DMS114 treated with DMSO at 0.1 percent for 48 hours (cell line): ENCODE results near the gene PTTG1IP.

ENCODE experiments used
- DNase-seq: peaks from one replicate; lab custom pipeline; 2025; ENCODE audit not compliant: unreplicated experiment; lab: John Stamatoyannopoulos, UW

Gene PTTG1IP

DNA sequence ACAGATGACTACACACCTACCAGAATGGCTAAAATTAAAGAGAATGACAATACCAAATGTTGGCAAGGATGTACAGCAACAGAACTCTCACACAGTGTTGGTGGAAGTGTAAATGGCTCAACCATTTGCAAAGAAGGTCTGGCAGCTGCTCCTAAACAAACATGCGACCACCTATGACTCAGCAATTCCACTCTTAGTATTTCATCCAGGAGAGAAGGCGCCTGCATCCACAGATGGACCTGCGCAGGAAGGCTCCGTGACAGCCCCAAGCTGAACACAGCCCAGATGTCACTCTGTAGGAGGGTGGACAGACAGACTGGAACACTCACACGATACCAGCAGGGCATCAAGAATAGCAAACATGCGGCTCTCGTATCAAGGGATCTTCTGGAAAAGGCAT, 6.7 kb downstream of the PTTG1IP start:
- no peak for DNase-seq

DNA sequence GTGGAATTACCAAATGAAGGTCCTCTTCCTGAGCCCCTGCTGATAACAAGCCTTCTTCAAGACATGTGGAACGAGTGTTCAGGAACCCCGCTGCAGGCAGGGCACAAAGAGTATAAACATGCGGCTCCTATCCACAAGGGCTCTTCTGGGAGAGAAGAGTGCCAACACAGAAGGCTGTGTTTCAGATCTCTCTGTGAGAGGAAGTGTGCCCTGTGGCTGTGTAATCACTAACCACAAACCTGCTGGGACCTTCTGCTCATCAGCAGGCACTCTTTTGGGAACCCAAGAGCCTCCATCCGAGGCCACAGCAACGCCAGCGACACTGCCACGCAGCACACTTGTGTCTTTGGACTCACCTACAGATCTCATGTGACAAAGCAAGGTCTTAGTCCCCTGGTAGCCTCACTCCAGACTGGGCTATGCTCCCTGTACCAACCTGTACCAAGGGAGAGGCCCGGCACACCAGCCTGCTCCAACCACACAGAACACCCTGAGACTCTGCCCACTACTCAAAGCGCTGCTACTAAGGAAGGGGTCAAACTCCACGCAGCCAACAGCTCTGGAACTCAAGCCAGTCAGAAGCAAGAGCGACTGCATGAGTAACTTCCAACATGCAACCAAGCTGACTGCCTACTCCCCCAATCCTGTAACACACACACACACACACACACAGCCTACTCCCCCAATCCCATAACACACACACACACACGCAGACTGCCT, 7.8 kb downstream of the PTTG1IP start:
- DNase-seq = no peak

DNA sequence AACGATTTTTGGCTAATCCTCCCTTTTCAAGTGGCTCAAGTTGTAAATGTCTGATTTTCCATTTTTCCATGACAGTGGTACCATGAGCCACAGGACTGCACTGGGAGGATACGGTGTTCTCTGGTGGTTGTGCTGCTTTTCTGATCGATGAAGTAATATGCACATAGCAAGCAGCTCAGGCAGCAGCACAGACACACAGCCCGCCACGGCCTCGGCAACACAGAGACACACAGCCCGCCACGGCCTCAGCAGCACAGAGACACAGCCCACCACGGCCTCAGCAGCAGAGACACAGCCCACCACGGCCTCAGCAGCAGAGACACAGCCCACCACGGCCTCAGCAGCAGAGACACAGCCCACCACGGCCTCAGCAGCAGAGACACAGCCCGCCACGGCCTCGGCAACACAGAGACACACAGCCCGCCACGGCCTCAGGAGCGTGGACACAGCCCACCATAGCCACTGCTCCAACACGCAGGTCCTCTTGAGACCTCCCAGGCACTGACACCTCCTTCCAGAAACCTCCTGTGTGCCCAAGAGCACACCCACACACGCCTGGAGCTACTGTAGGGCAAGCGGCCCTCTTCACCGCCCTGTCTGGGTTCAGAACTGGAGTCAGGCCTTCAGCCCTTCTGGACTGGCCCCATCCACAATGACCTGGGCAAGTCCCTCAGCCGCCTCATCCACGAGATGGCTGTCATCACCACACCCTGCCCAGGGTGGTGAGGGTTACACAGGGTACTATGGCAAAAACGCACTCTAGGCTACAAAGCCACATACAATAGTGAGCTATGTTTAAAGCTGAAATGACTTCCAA, 10.4 kb downstream of the PTTG1IP start:
- DNase-seq = no peak

DNA sequence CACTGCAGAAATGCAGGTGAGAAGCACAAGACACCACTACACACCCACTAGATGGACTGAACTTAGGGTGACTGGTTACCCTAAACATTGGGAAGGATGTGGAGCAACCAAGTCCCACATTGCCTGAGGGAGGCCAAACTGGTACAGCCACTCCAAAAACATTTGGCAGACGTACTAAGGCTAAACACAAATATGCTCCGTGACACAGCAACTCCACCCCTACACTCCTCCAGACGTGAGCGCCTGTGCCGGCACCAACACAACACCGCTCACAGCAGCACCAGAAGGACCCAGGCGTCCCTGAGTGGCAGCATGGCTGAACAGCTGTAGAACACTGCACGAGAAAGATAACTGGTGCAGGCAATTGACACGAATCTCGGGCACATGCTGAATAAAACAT, 14.7 kb downstream of the PTTG1IP start:
- no peak for DNase-seq

DNA sequence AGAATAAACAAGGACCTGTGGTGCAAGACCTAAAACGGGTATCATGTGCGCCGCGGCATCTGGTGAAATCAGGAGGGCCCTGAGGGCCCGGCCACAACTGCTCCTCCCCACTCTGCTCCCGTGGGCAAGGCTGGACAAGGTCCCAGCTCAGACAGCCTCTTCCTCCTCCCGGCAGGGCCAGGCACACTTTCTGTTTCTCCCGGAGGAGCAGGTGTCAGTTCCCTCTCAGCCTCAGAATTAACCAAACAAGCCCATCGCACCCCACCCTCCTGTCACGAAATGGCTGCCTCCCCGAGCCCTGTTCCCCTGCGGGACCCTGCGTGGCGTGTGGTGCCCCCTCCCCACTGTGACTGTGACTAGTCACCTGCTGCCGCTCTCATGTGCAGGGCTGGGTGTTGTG, 15.2 kb downstream of the PTTG1IP start:
- DNase-seq = no peak

DNA sequence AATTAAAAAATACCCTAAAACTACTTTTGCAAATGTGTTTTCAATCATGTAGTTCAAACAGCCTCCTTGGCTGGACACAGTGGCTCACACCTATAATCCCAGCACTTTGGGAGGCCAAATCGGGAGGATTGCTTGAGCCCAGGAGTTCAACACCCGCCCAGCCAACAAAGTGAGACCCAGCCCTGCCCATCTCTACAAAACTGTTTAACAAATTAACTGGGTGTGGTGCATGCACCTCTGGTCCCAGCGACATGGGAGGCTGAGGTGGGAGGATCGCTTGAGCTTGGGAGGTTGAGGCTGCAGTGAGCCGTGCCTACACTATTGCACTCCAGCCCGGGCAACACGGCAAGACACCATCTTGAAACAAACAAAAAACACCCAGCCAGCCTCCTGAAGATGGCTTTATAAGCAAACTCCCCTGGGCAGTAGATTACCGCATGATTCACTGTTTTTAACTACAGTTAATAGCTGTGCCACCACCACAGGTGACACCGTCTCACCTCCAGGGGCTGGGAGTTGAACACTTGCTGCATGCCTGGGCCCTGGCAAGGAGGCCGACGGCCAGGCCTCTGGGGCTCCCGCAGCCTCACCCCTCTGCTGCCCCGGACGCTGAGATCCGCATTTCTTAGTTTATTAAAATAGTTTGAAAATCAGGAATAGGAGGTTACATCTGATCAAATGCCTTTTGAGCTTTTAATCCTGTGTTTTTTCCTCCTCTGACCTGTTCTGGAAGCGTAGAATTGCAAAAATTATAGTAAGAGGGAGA, 16.2 kb downstream of the PTTG1IP start:
- DNase-seq = no peak

DNA sequence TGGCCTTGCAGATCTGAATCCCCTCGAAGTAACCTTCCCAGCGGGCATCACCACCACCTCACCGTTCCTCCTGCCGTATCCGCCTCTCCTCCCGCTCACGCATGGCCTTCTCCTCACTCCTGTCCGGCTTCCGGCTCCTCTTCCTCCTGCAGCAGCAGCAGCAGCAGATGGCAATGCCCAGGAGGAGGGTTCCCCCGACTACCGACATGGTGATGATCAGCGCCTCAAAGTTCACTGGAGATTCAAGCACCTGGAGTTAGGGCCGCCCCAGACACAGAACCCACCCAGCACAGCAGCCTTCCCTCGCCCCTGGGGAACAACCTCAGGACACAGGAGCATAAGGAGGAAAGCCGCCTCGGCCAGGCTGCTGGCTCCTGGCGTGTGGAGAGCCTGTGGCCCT, 17.4 kb downstream of the PTTG1IP start:
- no peak for DNase-seq

DNA sequence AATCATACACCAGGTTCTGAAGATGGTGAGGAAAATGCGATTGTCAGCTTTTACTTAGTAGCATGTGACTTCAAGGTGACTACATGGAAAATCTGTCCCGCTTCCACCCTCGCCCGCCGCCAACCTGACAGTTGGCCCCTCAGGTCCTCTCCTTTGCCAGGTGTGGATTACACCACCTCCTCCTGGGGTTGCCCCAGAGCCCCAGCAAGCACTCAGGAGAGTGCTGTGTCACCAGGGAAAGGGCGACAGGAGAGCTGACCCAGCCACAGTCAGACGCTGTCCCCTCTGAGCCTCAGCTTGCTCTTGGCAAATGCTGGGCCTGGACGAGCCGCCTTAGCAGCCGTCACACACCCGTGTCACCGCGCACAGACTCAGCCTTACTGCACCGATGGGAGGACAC, 17.9 kb downstream of the PTTG1IP start:
- no peak for DNase-seq

DNA sequence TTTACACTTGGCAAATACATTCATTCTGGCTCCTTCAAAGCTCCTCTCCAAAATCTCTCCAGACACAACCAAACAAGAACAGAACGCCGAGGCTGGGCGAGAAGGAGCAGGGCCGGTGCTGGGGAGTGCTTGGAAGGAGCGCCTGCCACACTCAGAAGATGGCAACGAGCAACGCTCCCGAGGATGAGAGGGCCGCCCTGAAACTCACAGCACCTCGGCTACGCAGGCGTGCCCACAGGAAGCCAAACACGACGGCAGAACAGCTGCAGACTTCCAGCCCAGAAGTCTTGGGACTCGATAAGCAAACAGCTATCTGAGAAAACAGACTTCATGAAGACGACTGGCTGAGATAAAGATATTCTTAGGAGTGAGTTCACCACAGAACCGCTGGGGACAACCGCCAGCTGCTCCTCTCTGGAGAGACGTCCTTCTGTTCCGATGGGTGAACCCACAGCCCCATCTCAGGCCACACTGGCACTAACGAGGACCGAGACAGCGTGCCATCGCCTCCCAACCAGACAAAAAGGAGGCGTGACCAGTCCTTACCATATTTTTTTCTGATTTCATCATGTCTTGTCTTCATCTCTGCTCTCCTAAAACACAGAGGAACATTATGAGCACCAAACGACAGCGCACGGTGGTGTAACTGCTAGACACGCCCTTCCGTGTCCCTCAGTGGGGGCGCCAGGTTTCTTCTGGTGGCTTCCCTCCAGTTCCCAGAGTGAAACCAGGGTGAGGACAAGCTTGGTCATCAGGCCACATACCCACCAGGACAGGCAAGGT, 18.6 kb downstream of the PTTG1IP start:
- DNase-seq = no peak

DNA sequence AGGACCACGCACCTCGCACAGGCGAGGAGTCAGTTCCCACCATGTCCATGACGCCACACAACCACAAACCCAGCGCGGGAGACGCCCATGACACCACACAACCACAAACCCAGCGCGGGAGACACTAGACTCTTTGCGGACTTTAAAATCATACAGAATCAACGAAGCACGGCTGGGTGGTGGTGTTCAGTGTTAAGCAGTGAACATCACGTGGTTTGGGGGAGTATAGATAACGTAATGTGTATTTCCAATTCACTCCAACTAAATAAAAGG, 19.2 kb downstream of the PTTG1IP start:
- no peak for DNase-seq

DNA sequence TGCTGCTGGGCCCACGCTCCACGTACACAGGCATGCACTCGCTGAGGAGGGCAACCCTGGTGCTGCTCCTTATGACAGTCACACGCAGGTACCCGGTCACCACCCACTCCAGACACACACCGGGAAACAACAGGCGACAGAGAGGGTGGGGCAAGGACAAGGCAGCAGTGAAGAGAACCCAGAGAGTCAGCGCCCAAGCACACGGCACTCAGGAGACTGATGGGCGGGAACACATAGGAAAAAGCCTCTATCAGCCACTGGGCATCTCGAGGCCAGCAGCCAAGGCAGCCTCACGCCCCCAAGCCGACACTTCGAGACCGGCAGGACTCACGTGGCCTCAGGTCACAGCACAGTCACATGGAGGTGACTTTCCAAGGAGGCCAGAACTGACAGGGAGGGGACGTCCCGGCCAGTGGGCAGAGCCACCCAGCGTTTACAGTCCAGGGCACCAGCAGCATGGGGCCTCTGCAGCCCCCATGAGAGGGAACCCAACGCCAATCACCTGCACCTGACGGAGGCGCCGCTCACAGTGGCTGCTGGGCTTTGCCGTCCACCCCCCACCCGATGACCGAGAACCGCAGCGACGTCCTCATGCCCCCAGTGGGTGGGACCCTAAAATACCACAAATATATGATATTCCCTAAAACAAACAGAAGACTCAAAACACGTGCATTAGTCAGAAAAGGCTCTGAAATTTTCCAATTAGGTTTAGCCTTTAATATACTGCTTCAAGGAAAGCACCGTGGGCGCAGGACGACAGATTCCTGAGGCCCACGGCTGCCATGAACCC, 19.7 kb downstream of the PTTG1IP start:
- no peak for DNase-seq

DNA sequence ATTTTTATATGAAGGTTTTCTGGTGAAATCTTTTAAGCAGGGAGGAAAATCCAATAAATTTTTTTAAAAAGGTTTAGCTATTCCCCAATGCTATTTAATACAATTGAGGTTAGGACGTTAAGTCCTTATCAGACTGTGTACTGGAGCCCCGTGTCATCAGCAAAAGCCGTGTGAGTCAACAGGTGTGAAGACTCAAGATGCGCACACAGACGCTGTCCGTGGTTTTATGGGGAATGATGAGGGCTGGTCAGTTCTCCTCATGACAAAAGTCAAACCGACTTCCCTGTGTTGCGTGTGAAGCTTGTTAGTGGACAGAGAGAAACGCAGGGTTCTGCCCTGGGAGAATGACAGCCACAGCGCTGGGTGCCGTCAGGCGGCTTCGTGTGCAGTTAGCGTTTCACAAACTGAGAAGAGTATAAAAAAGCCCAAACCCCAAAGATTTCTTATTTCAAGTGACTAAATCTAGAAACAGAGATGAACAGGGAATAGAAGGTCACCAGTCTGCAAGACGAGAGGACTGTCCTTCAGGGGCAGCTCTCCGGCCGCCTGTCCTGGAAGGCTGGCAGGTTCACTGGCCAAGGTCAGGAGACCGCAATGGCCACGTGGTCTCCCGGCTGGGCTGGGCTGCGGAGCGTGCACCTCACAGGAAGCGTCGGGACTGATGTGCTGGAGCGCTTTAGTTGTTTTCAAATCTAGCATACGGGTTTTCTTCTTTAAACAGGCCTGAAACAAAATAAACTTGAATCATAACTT, 22.4 kb downstream of the PTTG1IP start:
- DNase-seq = no peak

DNA sequence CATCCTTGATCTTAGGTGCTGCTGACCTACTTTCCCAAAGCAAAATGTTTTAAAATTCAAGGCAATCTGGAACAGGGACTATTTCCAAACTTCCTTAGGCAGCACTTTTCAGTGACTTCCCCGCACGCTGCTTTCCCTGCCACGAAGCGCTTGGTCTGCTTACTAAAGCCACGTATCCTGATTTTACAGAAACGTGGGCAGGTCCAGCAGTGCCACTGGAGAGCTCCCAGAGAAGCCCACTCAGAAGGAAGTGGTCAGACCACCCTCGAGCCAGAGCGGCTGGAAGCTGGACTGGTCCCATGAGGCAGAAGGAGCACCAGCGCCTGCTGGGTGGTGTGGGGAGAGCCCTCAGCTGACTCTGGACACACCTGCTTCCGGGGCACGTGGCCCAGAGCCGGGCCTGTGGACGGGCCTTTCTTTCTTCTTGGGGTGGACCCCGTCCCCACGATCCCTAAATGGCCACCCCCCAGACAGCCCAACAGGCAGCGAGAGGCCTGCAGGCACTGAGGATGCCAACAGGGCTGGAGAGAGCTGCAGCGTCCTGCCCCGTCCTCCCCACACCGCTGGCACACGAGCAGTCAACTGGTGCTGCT, 23.2 kb downstream of the PTTG1IP start:
- DNase-seq = no peak

DNA sequence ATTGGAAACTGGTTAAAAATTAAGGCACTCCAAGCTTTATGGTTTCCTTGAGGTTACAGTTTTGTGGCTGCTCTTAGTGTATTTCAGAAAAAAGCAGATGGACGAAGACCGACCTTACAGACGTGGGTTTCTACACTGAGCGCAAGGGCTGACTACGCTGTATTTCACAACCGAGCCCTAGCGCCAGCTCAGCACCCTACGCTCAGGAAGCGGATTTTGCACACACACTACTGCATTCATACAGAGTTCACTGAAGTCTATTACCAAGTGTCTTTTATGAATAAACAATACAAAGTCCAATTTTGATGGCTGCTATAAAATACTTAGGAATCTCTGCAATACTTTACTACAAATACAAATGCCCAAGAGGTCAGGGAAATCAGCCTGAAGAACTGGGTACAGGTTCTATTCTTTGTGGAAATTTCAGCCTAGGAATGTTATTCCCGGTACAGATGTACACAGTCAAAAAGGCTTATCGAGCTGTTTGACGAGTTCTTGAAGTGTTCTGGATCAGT, 23.8 kb downstream of the PTTG1IP start:
- no peak for DNase-seq

DNA sequence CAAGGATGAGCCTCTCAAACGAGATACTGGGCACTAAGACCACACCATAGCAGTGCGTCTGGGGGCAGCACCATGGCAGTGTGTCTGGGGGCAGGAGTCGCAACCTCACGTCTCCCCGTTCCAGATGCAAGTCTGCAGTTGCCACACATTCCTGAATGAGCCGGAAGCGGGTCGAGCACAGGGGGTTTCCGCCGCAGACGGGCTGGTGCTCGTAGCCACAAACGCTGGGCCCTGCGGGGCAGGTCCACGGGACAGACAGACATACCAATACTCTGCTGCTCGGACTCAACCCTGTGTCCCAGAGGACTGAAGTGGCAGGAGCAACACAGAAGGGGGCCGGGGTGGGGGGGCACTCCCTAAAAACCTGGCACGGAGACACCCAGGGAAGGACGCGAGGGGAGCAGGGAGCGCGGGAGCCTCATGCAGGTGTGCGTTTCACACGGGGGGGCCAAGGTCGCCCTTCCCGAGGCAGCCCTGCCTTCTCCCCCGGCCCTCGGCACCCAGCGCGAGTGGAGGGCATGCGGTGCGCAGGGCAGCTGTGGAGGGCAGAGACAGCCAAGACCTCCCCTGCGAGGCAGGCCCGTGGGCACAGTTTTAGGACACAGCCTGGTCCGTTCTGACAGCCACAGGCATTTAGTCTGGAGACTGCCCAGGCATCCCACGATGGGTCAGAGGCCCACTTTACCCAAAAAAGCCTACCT, 24.5 kb downstream of the PTTG1IP start:
- no peak for DNase-seq

DNA sequence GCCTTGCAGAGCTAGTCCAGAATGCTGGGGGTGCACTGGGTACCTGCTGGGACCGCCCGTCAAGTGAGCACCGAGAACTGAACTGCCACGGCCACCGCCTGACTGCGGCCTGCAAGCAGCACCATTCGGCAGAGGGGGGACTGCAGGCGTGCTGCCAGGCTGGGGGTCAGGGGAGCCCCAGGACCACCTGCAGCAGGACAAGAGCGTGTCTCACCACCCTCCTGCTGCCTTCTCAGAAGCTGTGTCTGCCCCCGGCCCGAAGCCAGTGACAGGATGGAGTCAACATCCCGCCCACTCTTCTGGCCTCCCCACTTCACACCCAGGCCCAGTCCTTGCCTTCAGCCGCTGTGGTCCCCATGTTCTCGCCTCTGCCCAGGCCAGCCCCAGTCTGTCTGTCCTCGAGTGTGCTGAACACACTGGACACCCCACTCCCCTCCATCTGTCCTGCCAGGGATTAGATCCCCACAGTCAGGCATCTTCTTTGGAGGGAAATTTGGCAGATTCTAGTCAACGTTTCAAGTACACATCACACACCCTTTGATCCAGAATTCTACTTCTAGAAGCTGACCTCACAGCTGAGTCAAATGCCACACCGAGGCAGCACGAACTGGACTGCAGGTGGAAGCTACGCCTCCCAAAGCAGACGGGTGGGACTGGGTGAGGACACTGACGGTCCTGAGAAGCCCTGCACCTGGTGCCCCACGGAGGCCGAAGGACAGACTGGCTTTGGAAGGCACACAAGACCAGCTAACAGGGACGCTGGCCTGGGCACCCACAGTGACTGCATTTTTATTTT, 26.0 kb downstream of the PTTG1IP start:
- DNase-seq = no peak

DNA sequence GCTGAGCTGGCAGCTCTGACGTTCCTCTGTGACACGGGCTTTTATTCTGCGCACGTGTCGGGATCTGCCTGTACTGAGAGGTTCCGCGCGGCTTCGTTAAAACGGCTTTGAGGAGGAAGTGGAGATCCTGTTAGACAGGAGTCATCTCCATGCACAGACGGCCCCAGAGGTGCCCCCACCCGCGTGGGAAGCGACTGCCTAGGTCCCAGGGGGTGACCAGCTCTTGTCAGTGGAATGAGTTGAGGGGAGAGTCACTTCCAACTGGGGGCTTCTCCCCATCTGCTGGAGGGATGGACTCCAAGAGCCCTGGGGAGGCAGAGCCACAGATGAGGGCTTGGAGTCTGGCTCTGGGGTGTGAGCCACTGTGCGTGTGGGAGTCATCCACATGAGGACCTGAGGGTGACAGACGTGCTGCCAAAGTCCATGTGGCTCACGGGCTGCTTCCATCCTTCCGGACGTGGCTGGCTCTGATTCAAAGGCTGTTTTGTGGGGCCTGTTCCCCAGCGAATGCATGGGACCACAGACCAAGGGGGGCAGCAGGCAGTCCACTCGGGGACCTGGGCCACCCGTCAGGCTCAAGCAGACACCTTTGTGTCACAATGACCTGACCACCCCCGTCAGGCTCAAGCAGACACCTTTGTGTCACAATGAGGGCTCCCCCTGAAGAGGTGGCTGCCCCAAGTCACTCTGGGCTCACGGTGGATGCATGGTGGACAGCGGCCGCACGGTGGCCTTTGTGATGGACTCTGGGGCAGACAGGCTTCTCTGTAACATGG, 26.8 kb downstream of the PTTG1IP start:
- no peak for DNase-seq
